H9 (cell line): Measurements from ENCODE around the gene EPHX1. TPM values are rescaled to one million over a fixed set of nuclear protein-coding genes. Genes with fewer than 3 reads are reported as not detected.

Source experiments
- DNase-seq: peaks from one replicate; pipeline ENCODE4 v3.0.0-alpha.2; 2017
- H2AFZ ChIP-seq: one replicate; pipeline ENCODE4 v1.6.1; 2013; ENCODE audit warnings: mild to moderate bottlenecking, low read length, control low read depth, moderate library complexity
- H2AK5ac ChIP-seq: 2 replicates; pipeline ENCODE4 v1.6.1; 2013; ENCODE audit warnings: low read length, control low read depth, mixed read lengths; ENCODE audit not compliant: insufficient read length
- H2BK120ac ChIP-seq: one replicate; pipeline ENCODE4 v1.6.1; 2013; ENCODE audit warnings: low read depth, mild to moderate bottlenecking, low read length, control low read depth, inconsistent platforms; ENCODE audit not compliant: poor library complexity, severe bottlenecking
- H2BK12ac ChIP-seq: 2 replicates; pipeline ENCODE4 v1.6.1; 2013; ENCODE audit warnings: low read length, control low read depth, mixed read lengths, low read depth; ENCODE audit not compliant: insufficient read length
- H2BK15ac ChIP-seq: 2 replicates; pipeline ENCODE4 v1.6.1; 2013; ENCODE audit warnings: low read depth, low read length, control low read depth
- H2BK20ac ChIP-seq: one replicate; pipeline ENCODE4 v1.6.1; 2013; ENCODE audit warnings: low read depth, mild to moderate bottlenecking, low read length, control low read depth, inconsistent platforms; ENCODE audit not compliant: poor library complexity, severe bottlenecking
- H2BK5ac ChIP-seq: 2 replicates; pipeline ENCODE4 v1.6.1; 2013; ENCODE audit warnings: low read length, control low read depth, mixed read lengths; ENCODE audit not compliant: insufficient read length
- H3K14ac ChIP-seq: 2 replicates; pipeline ENCODE4 v1.6.1; 2013; ENCODE audit warnings: low read length, control low read depth; ENCODE audit not compliant: insufficient read depth
- H3K18ac ChIP-seq: 2 replicates; pipeline ENCODE4 v1.6.1; 2013; ENCODE audit warnings: low read depth, mild to moderate bottlenecking, mixed read lengths, low read length, control low read depth; ENCODE audit not compliant: insufficient read length
- H3K23ac ChIP-seq: 2 replicates; pipeline ENCODE4 v1.6.1; 2013; ENCODE audit warnings: low read length, control low read depth, mixed read lengths, low read depth; ENCODE audit not compliant: insufficient read length
- H3K23me2 ChIP-seq: 2 replicates; pipeline ENCODE4 v1.6.1; 2013; ENCODE audit warnings: low read depth, mild to moderate bottlenecking, mixed read lengths, low read length, control low read depth; ENCODE audit not compliant: insufficient read length, poor library complexity, severe bottlenecking
- H3K27ac ChIP-seq: 2 replicates; pipeline ENCODE4 v1.5.1; 2013; ENCODE audit warnings: low read length, control low read depth, mixed read lengths, low read depth; ENCODE audit not compliant: insufficient read length
- H3K27me3 ChIP-seq: 2 replicates; pipeline ENCODE4 v1.6.1; 2013; ENCODE audit warnings: low read length, control low read depth, inconsistent platforms; ENCODE audit not compliant: insufficient read depth
- H3K4ac ChIP-seq: 2 replicates; pipeline ENCODE4 v1.6.1; 2013; ENCODE audit warnings: low read depth, mild to moderate bottlenecking, control low read depth, inconsistent platforms, low read length, moderate library complexity
- H3K4me1 ChIP-seq: 2 replicates; pipeline ENCODE4 v1.6.1; 2013; ENCODE audit warnings: low read length, control low read depth, inconsistent platforms; ENCODE audit not compliant: insufficient read depth
- H3K4me2 ChIP-seq: 2 replicates; pipeline ENCODE4 v1.6.1; 2013; ENCODE audit warnings: low read length, control low read depth, mixed read lengths; ENCODE audit not compliant: insufficient read length, insufficient read depth
- H3K56ac ChIP-seq: 2 replicates; pipeline ENCODE4 v1.6.1; 2013; ENCODE audit warnings: low read depth, mild to moderate bottlenecking, mixed read lengths, low read length, control low read depth; ENCODE audit not compliant: insufficient read length
- H3K79me1 ChIP-seq: 2 replicates; pipeline ENCODE4 v1.6.1; 2013; ENCODE audit warnings: low read depth, mild to moderate bottlenecking, moderate library complexity, low read length, control low read depth, inconsistent platforms; ENCODE audit not compliant: insufficient read depth, poor library complexity, severe bottlenecking
- H3K79me2 ChIP-seq: 2 replicates; pipeline ENCODE4 v1.6.1; 2013; ENCODE audit warnings: low read length, control low read depth, inconsistent platforms; ENCODE audit not compliant: insufficient read depth
- H3K9ac ChIP-seq: 2 replicates; pipeline ENCODE4 v1.6.1; 2013; ENCODE audit warnings: low read length, control low read depth, mixed read lengths; ENCODE audit not compliant: insufficient read length; ENCODE audit errors: extremely low read depth
- H3K9me3 ChIP-seq: one replicate; pipeline ENCODE4 v1.6.1; 2013; ENCODE audit warnings: low read depth, low read length, inconsistent platforms; ENCODE audit not compliant: control insufficient read depth
- H3T11ph ChIP-seq: one replicate; pipeline ENCODE4 v1.6.1; 2013; ENCODE audit warnings: mild to moderate bottlenecking, low read length, control low read depth, inconsistent platforms
- H4K20me1 ChIP-seq: one replicate; pipeline ENCODE4 v1.6.1; 2013; ENCODE audit not compliant: control insufficient read depth, insufficient read length, insufficient read depth
- H4K5ac ChIP-seq: 2 replicates; pipeline ENCODE4 v1.6.1; 2013; ENCODE audit warnings: low read depth, mild to moderate bottlenecking, mixed read lengths, low read length, control low read depth; ENCODE audit not compliant: insufficient read length
- H4K8ac ChIP-seq: replicated peaks from 2 replicates; pipeline ENCODE4 v1.6.1; 2013; ENCODE audit warnings: low read length, control low read depth, mixed read lengths, low read depth; ENCODE audit not compliant: insufficient read length
- H4K91ac ChIP-seq: 2 replicates; pipeline ENCODE4 v1.6.1; 2013; ENCODE audit warnings: low read depth, mild to moderate bottlenecking, moderate library complexity, mixed read lengths, low read length, control low read depth; ENCODE audit not compliant: insufficient read length
- H3K27ac Mint-ChIP-seq, 3 experiments: 2 replicates in 2 of 3; 3 replicates in 1 of 3; pipeline ENCODE4 v1.8.0; 2020 to 2021; ENCODE audit warnings: mixed read lengths in 3 of 3, mild to moderate bottlenecking in 1 of 3, moderate library complexity in 1 of 3
- H3K27me3 Mint-ChIP-seq: 2 replicates; pipeline ENCODE4 v1.8.0; 2021; ENCODE audit warnings: low read depth, mild to moderate bottlenecking, moderate library complexity, mixed read lengths
- H3K36me3 Mint-ChIP-seq, 3 experiments: 2 replicates in 2 of 3; 3 replicates in 1 of 3; pipeline ENCODE4 v1.8.0; 2020 to 2021; ENCODE audit warnings: low read depth in 3 of 3, mixed read lengths in 3 of 3; ENCODE audit not compliant: insufficient read depth in 1 of 3
- H3K4me1 Mint-ChIP-seq, 2 experiments: 2 replicates each; pipeline ENCODE4 v1.8.0; 2020; ENCODE audit warnings: mixed read lengths in 2 of 2
- H3K4me3 Mint-ChIP-seq, 2 experiments: 2 replicates in 1 of 2; 3 replicates in 1 of 2; pipeline ENCODE4 v1.8.0; 2020 to 2021; ENCODE audit warnings: mild to moderate bottlenecking in 2 of 2, mixed read lengths in 2 of 2, moderate library complexity in 1 of 2
- H3K9me3 Mint-ChIP-seq, 2 experiments: 2 replicates in 1 of 2; 3 replicates in 1 of 2; pipeline ENCODE4 v1.8.0; 2020; ENCODE audit warnings: mild to moderate bottlenecking in 2 of 2, mixed read lengths in 2 of 2, moderate library complexity in 1 of 2
- CTCF ChIP-seq: fragments of 200-600 bp; sonication (generic); conservative IDR thresholded peaks from 3 replicates; pipeline ENCODE4 v1.8.0; 2021; ENCODE audit warnings: antibody characterized with exemption, mild to moderate bottlenecking
- WGBS: extraction: QIAGEN DNeasy Blood & Tissue Kit; methylation state at CpG from one replicate; pipeline ENCODE4 v1.1.7; 2013; ENCODE audit warnings: missing lambda C conversion rate, low lambda C conversion rate, mixed read lengths; ENCODE audit not compliant: insufficient read length; ENCODE audit errors: extremely low coverage; 5-methylcytosine and 5-hydroxymethylcytosine counted together
- total RNA-seq: library from RNA; stranded (reverse); gene quantifications from 2 replicates; pipeline ENCODE4 v1.2.1, GENCODE V29; 2021

The EPHX1 gene
- total RNA-seq, 1 experiment from 2014 or later: 40.6 TPM

- no CpG with 5 or more reads among the region's 5 CpGs for WGBS
- Histone ChIP-seq H2AFZ (no peak overlapping the region), H3K14ac (no peak overlapping the region), H3K9ac (no peak overlapping the region), H3K23me2 (no peaks in the 10 kb centered on the region), H2BK120ac (no peak overlapping the region), H3K79me1 (no peaks in the 10 kb centered on the region), H3K27ac (no peak overlapping the region), H2BK20ac (no peak overlapping the region), H3K27me3 (no peaks in the 10 kb centered on the region), H4K5ac (no peak overlapping the region), H3K4me2 (no peak overlapping the region), H3K56ac (no peak overlapping the region), H2BK5ac (no peak overlapping the region), H2AK5ac (no peak overlapping the region), H2BK12ac (no peak overlapping the region), H3K9me3 (no peaks in the 10 kb centered on the region), H3K23ac (no peak overlapping the region), H3T11ph (no peak overlapping the region), H4K91ac (no peak overlapping the region), H2BK15ac (no peak overlapping the region; the same call in 1 of the 2 replicates), H3K4me1 (no peaks in the 10 kb centered on the region), H4K8ac (no peak overlapping the region), H3K18ac (no peak overlapping the region), H3K4ac (no peak overlapping the region), H3K79me2 (no peaks in the 10 kb centered on the region), H4K20me1 (no peaks in the 10 kb centered on the region)
- H3K27me3 Mint-ChIP-seq: no peaks in the 10 kb centered on the region
- TF ChIP-seq CTCF: no peak
- no peaks in the 10 kb centered on the region for H3K4me1 Mint-ChIP-seq
- peaks cover 44 to 92% (median 51%) of the 10 kb centered on the region in 3 experiments; a peak in 6 of 7 replicates for H3K36me3 Mint-ChIP-seq
- H3K4me3 Mint-ChIP-seq: no peak overlapping the region
- no peak for DNase-seq
- H3K9me3 Mint-ChIP-seq: no peaks in the 10 kb centered on the region
- H3K27ac Mint-ChIP-seq: no peak overlapping the region; a peak in 1 of 7 replicates
These were observed 49.2 kb downstream of the EPHX1 start for GRCh38 chr1:225859151-225859550.
